Spleen (tissue), 7 donors: ENCODE measurements around the gene GPR137C.

Experiments
- CTCF ChIP-seq, 11 experiments: fragments of 200-600 bp in 7 of 11; fragments of 450-650 bp in 4 of 11; sonication (generic) in 4 of 11; IDR thresholded peaks in 8 of 11; conservative IDR thresholded peaks in 3 of 11; 1 replicate in 7 of 11; 2 replicates in 4 of 11; pipeline versions ENCODE4 v1.4.0 to v1.8.0; 2016 to 2021; ENCODE audit warnings: antibody characterized with exemption in 11 of 11, inconsistent platforms in 4 of 11, mild to moderate bottlenecking in 1 of 11
- POLR2A ChIP-seq, 3 donors: fragments of 450-650 bp; IDR thresholded peaks; one replicate each; pipeline ENCODE4 v1.5.1; 2017; ENCODE audit warnings: antibody characterized with exemption in 3 of 3, mild to moderate bottlenecking in 1 of 3
- donor health status: DM: no; HTN: no; CAD: no; lungs with moderate emphysema.
- donor health status: DM: no; HTN: no; CAD: no.
- donor health status: DM: no; HTN: no; CAD: no.

DNA sequence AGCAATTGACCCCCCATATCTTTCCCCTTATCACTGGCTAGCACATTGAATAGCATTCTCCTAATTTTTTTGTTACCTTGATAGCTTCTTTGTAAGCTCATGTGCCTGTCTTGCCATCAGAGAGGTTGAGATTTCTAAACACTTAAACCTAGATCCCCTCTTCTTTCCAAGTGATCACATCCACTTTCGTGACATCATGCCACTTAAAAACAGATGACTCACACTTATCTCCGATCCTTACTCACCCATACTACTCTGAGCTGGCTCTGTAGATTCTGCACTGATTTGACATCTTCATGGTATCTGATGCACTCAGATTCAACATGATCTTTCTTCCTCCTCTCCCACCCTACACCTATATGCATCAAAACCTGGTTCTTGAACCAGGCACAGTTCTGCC is 10.5 kb downstream of the GPR137C start:
- TF ChIP-seq CTCF (IDR thresholded peaks at IDR 0.05 in 8 of 11, conservative IDR thresholded peaks at IDR 0.05 in 3 of 11) (no peak), POLR2A (IDR thresholded peaks at IDR 0.05) (no peak)
